Fibroblast of lung (primary cell): ENCODE measurements around the gene PTP4A2. TPM values are rescaled to one million over a fixed set of nuclear protein-coding genes. Genes with fewer than 3 reads are reported as not detected.
"Not testable (repeated sequence)": the region's sequence is repeated elsewhere in the genome, so short reads cannot be mapped to it uniquely, and the experiment has no call there.

Source experiments
- DNase-seq, 2 donors: peaks; one replicate each; pipeline versions ENCODE4 v3.0.0 to v3.0.0-alpha.2; 2010; ENCODE audit warnings: low read depth in 2 of 2
- H2AFZ ChIP-seq: 2 replicates; pipeline ENCODE4 v1.5.1; 2012; ENCODE audit warnings: low read length, control low read depth, inconsistent platforms
- H3K27ac ChIP-seq: 2 replicates; pipeline ENCODE4 v1.5.1; 2011; ENCODE audit warnings: low read length, control low read depth; ENCODE audit not compliant: insufficient read depth
- H3K27me3 ChIP-seq: 2 replicates; pipeline ENCODE4 v1.5.1; 2011; ENCODE audit warnings: mild to moderate bottlenecking, low read length; ENCODE audit not compliant: control insufficient read depth, insufficient read depth
- H3K36me3 ChIP-seq: 2 replicates; pipeline ENCODE4 v1.5.1; 2011; ENCODE audit warnings: low read length; ENCODE audit not compliant: control insufficient read depth, insufficient read depth
- H3K4me1 ChIP-seq: 2 replicates; pipeline ENCODE4 v1.5.1; 2011; ENCODE audit warnings: low read length; ENCODE audit not compliant: control insufficient read depth, insufficient read depth; ENCODE audit errors: extremely low read depth
- H3K4me2 ChIP-seq: 2 replicates; pipeline ENCODE4 v1.5.1; 2011; ENCODE audit warnings: low read length, control low read depth; ENCODE audit not compliant: insufficient read depth; ENCODE audit errors: extremely low read depth
- H3K4me3 ChIP-seq, 4 experiments: fragments of 200-600 bp in 1 of 4; sonication (generic) in 1 of 4; replicated peaks in 1 of 4; 2 replicates each; pipeline ENCODE4 v1.5.1; 2011 to 2016; ENCODE audit warnings: low read length in 4 of 4, low read depth in 3 of 4, mild to moderate bottlenecking in 3 of 4, control low read depth in 2 of 4, inconsistent platforms in 1 of 4, mixed read lengths in 1 of 4; ENCODE audit not compliant: insufficient read depth in 1 of 4; ENCODE audit errors: control extremely low read depth in 1 of 4
- H3K79me2 ChIP-seq: 2 replicates; pipeline ENCODE4 v1.5.1; 2012; ENCODE audit warnings: mild to moderate bottlenecking, low read length, inconsistent platforms; ENCODE audit not compliant: control insufficient read depth, insufficient read depth
- H3K9ac ChIP-seq: 2 replicates; pipeline ENCODE4 v1.5.1; 2011; ENCODE audit warnings: mild to moderate bottlenecking, low read length, control low read depth; ENCODE audit not compliant: insufficient read depth
- H3K9me3 ChIP-seq: 2 replicates; pipeline ENCODE4 v1.5.1; 2012; ENCODE audit warnings: low read depth, low read length; ENCODE audit not compliant: control insufficient read depth, insufficient read depth
- H4K20me1 ChIP-seq: 2 replicates; pipeline ENCODE4 v1.5.1; 2011; ENCODE audit warnings: low read length; ENCODE audit not compliant: control insufficient read depth, insufficient read depth; ENCODE audit errors: extremely low read depth
- CTCF ChIP-seq, 2 donors: IDR thresholded peaks in 1 of 2; conservative IDR thresholded peaks in 1 of 2; 1 replicate in 1 of 2; 2 replicates in 1 of 2; pipeline ENCODE4 v1.5.1; 2011 to 2012; ENCODE audit warnings: low read length in 2 of 2, control low read depth in 1 of 2, inconsistent platforms in 1 of 2, low read depth in 1 of 2, mild to moderate bottlenecking in 1 of 2
- EZH2 ChIP-seq: IDR thresholded peaks from 2 replicates; pipeline ENCODE4 v1.5.1; 2012; ENCODE audit warnings: low read length, control low read depth, mild to moderate bottlenecking; ENCODE audit errors: missing control alignments
- polyA plus RNA-seq, 2 donors: library from polyadenylated mRNA; depleted of rRNA in 1 of 2; stranded (reverse) in 1 of 2; unstranded in 1 of 2; fragments of >200 nt; gene quantifications; 2 replicates each; pipeline ENCODE4 v1.2.1, GENCODE V29; 2011 to 2012; ENCODE audit warnings: missing spikeins in 1 of 2
- total RNA-seq: library from RNA; depleted of rRNA; stranded (reverse); fragments of >200 nt; gene quantifications from 2 replicates; pipeline ENCODE4 v1.2.1, GENCODE V29; 2014

The PTP4A2 gene
- total and polyA plus RNA-seq, 2 donors (not counting 1 experiment from before 2014, with no cell fraction given) = 366 to 429 TPM

DNA sequence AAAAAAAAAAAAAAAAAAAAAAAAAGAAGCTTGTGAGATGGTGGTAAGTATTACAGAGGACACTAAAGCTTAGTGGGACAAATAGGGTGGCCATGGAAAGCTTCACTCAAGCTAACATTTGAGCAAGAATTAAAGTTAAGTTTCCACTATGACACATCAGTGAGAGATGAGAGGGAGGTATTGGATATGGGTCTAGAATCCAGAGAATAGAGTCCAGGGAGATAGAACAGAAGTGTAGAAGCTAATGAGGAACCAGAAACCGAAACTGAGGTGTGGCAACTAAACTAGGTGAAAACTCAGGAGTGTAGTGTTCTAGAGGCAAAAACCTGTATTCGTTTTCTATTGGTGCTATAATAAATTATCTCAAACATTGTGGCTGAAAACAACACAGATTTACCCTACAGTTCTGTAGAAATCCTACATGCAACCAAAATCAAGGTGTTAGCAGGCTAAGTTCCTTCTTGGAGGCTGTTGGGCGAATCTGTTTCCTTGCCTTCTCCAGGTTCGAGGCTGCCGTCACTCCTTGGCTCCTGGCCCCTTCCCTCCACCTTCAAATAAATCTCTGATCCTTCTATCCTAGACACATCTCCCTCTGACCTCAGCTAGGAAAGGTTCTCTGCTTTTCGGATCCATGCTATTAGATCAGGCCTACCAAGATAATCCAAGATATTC, 36.2 kb downstream of the PTP4A2 start:
- no peak overlapping the region for H2AFZ ChIP-seq
- H4K20me1 ChIP-seq = no peaks in the 10 kb centered on the region
- no peaks in the 10 kb centered on the region for H3K4me1 ChIP-seq
- no peaks in the 10 kb centered on the region for H3K79me2 ChIP-seq
- H3K27ac ChIP-seq = no peak overlapping the region
- TF ChIP-seq CTCF (conservative IDR thresholded peaks at IDR 0.05 in 1 of 2, IDR thresholded peaks at IDR 0.05 in 1 of 2; ENCODE audit: low read depth in 1 of 2, low read length in 2 of 2) (no peak), EZH2 (no peak)
- no peak overlapping the region for H3K9ac ChIP-seq
- H3K4me2 ChIP-seq = no peak overlapping the region
- no peak overlapping the region for H3K4me3 ChIP-seq
- no peaks in the 10 kb centered on the region for H3K9me3 ChIP-seq
- H3K36me3 ChIP-seq = peaks cover under 1% of the 10 kb centered on the region
- no peak for DNase-seq
- no peaks in the 10 kb centered on the region for H3K27me3 ChIP-seq

DNA sequence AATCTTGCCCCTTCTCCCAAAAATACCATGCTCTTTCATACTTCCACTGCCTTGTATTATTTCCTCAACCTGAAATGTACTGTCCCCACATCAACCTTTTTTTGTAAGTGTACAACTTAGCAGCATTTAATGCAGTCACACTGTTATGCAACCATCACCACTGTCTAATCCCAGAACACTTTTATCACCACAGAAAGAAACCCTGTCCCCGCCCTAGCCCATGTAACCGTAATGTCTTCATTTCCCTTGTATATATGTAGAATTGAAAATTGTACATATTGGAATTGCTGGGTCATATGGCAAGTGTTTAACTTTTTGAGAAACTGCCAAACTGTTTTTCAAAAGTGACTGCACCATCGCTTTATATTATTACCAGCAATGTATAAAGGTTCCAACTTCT, 37.4 kb downstream of the PTP4A2 start:
- Histone ChIP-seq H3K9me3 (no peaks in the 10 kb centered on the region), H2AFZ (no peak overlapping the region), H3K27me3 (no peaks in the 10 kb centered on the region), H3K9ac (no peak overlapping the region), H3K4me1 (no peaks in the 10 kb centered on the region), H3K79me2 (no peaks in the 10 kb centered on the region), H3K4me3 (no peak overlapping the region), H3K36me3 (no peaks in the 10 kb centered on the region), H3K27ac (no peak overlapping the region), H3K4me2 (no peak overlapping the region), H4K20me1 (no peaks in the 10 kb centered on the region)
- no peak for DNase-seq
- no peak for TF ChIP-seq EZH2
- TF ChIP-seq CTCF (conservative IDR thresholded peaks at IDR 0.05 in 1 of 2, IDR thresholded peaks at IDR 0.05 in 1 of 2; ENCODE audit: low read depth in 1 of 2, low read length in 2 of 2) = no peak

- H2AFZ ChIP-seq = no peak overlapping the region
- no peak overlapping the region for H3K27ac ChIP-seq
- H4K20me1 ChIP-seq = no peaks in the 10 kb centered on the region
- no peaks in the 10 kb centered on the region for H3K36me3 ChIP-seq
- no peaks in the 10 kb centered on the region for H3K9me3 ChIP-seq
- TF ChIP-seq EZH2 = no peak
- TF ChIP-seq CTCF (conservative IDR thresholded peaks at IDR 0.05 in 1 of 2, IDR thresholded peaks at IDR 0.05 in 1 of 2; ENCODE audit: low read depth in 1 of 2, low read length in 2 of 2) = no peak
- H3K4me3 ChIP-seq = no peak overlapping the region
- no peaks in the 10 kb centered on the region for H3K4me1 ChIP-seq
- no peak for DNase-seq
- H3K79me2 ChIP-seq = no peaks in the 10 kb centered on the region
- no peak overlapping the region for H3K9ac ChIP-seq
- H3K27me3 ChIP-seq = no peaks in the 10 kb centered on the region
- no peak overlapping the region for H3K4me2 ChIP-seq
These were observed 40.6 kb downstream of the PTP4A2 start for GRCh38 chr1:31897526-31898100.

DNA sequence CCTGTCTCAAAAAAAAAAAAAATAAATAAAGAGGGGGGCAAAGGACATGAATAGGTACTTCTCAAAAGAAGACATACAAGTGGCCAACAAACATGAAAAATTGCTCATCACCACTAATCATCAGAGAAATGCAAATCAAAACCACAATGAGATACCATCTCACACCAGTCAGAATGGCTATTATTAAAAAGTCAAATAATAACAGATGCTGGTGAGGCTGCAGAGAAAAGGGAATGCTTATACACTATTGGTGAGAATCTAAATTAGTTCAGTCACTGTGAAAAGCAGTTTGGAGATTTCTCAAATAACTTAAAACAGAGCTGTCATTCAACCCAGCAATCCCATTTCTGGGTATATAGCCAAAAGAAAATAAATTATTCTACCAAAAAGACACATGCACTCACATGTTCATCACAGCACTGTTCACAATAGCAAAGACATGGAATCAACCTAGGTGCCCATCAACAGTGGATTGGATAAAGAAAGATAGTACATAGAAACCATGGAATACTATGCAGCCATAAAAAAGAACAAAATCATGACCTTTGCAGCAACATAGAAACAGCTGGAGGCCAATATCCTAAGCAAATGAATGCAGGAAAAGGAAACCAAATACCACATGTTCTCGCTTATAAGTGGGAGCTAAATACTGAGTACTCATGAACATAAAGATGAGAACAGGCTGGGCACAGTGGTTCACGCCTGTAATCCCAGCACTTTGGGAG, 42.5 kb downstream of the PTP4A2 start:
- H3K27ac ChIP-seq, H3K36me3 ChIP-seq, H3K27me3 ChIP-seq, H3K4me3 ChIP-seq, H4K20me1 ChIP-seq, DNase-seq, H3K79me2 ChIP-seq, H3K9me3 ChIP-seq, H3K9ac ChIP-seq, H3K4me2 ChIP-seq, H3K4me1 ChIP-seq, H2AFZ ChIP-seq: not testable (repeated sequence)
